Fibroblast of villous mesenchyme (primary cell): ENCODE results near the gene IFI16. TPM values are rescaled to one million over a fixed set of nuclear protein-coding genes. Genes with fewer than 3 reads are reported as not detected.
A peak's percentile ranks its signal among the peaks of the same experiment; 100 is the strongest.
"Not testable (repeated sequence)": the region's sequence is repeated elsewhere in the genome, so short reads cannot be mapped to it uniquely, and the experiment has no call there.

ENCODE experiments used
- DNase-seq: peaks from one replicate; pipeline ENCODE4 v3.0.0-alpha.2; 2010; ENCODE audit warnings: low read depth
- H3K4me3 ChIP-seq: 2 replicates; pipeline ENCODE4 v1.5.1; 2011; ENCODE audit warnings: low read depth, mild to moderate bottlenecking, low read length
- CTCF ChIP-seq: IDR thresholded peaks from 2 replicates; pipeline ENCODE4 v1.5.1; 2012; ENCODE audit warnings: low read depth, mild to moderate bottlenecking, low read length; ENCODE audit not compliant: insufficient read depth
- total RNA-seq: library from RNA; depleted of rRNA; stranded (reverse); fragments of >200 nt; gene quantifications from 2 replicates; pipeline ENCODE4 v1.2.3, GENCODE V29; 2012

IFI16 gene
- total RNA-seq, 1 donor = 60.5 TPM

- no peak for TF ChIP-seq CTCF
- H3K4me3 ChIP-seq = no peak overlapping the region
- peak; percentile 10 for DNase-seq
Measured at GRCh38 chr1:159090286-159091179, 80.8 kb downstream of the IFI16 start.

- no peak overlapping the region for H3K4me3 ChIP-seq
- DNase-seq = no peak
- no peak for TF ChIP-seq CTCF
Measured at GRCh38 chr1:159091180-159091560, 81.5 kb downstream of the IFI16 start.

GRCh38 chr1:159091607-159092031, 81.9 kb downstream of the IFI16 start:
- no peak overlapping the region for H3K4me3 ChIP-seq
- peak; percentile 58 for DNase-seq
- no peak for TF ChIP-seq CTCF

GRCh38 chr1:159092036-159092760, 82.5 kb downstream of the IFI16 start:
- no peak for TF ChIP-seq CTCF
- H3K4me3 ChIP-seq = no peak overlapping the region
- peak; percentile 78 for DNase-seq

GRCh38 chr1:159098596-159098995, 88.9 kb downstream of the IFI16 start:
- no peak for DNase-seq
- H3K4me3 ChIP-seq = no peak overlapping the region
- no peak for TF ChIP-seq CTCF

GRCh38 chr1:159100589-159100988, 90.9 kb downstream of the IFI16 start:
- no peak overlapping the region for H3K4me3 ChIP-seq
- no peak for TF ChIP-seq CTCF
- no peak for DNase-seq

- not testable (repeated sequence) for H3K4me3 ChIP-seq
- DNase-seq = peak; percentile 7
Measured at GRCh38 chr1:159103021-159103420, 93.3 kb downstream of the IFI16 start.
